Measurements from ENCODE around the gene HTR7. TPM values are rescaled to one million over a fixed set of nuclear protein-coding genes. Genes with fewer than 3 reads are reported as not detected.

Gene HTR7
- total RNA-seq, 1 experiment from 2014 or later = 0.62 TPM

- H4K20me1 ChIP-seq (ENCODE audit: low read length) = no peaks in the 10 kb centered on the region
- CTCF ChIA-PET = no interaction called here
Observed at GRCh38 chr10:90800232-90800796, 57.5 kb downstream of the HTR7 start.

GRCh38 chr10:90799172-90799571, 58.7 kb downstream of the HTR7 start:
- no peaks in the 10 kb centered on the region for H3K4me1 ChIP-seq (ENCODE audit: insufficient read depth, low read length)
- ChIA-PET POLR2A (ENCODE audit: unreplicated experiment) (no interaction called here), CTCF (no interaction called here)
- no peaks in the 10 kb centered on the region for H3K9me3 ChIP-seq (ENCODE audit: low read length)
- H3K27me3 ChIP-seq (ENCODE audit: low read length) = no peaks in the 10 kb centered on the region
- BruUV-seq (replicated peaks) = no TSS peak
- H3K9ac ChIP-seq (ENCODE audit: low read length) = no peak overlapping the region
- no peaks in the 10 kb centered on the region for H3K9me2 ChIP-seq (replicated peaks; ENCODE audit: low read length)
- no peaks in the 10 kb centered on the region for H3K79me2 ChIP-seq (ENCODE audit: low read length)
- H3K4me3 ChIP-seq (ENCODE audit: low read length) = no peak overlapping the region
- no peak overlapping the region for H2AFZ ChIP-seq (ENCODE audit: low read length)
- DNase-seq (no peak), ATAC-seq (no peak)
- H3K27ac ChIP-seq (ENCODE audit: low read length) = no peak overlapping the region
- H4K20me1 ChIP-seq (ENCODE audit: low read length) = no peaks in the 10 kb centered on the region
- H3K4me2 ChIP-seq (ENCODE audit: low read length) = no peak overlapping the region
- no peaks in the 10 kb centered on the region for H3F3A ChIP-seq (ENCODE audit: low read length, unreplicated experiment)
- no peak for TF ChIP-seq EZH2 (IDR thresholded peaks at IDR 0.05; ENCODE audit: low read length, unreplicated experiment)
- no peak for TF ChIP-seq EZH2phosphoT487 (IDR thresholded peaks at IDR 0.05; ENCODE audit: borderline replicate concordance, low read length)
- TF ChIP-seq CTCF (conservative IDR thresholded peaks at IDR 0.05; ENCODE audit: low read depth, low read length) = no peak
- no peaks in the 10 kb centered on the region for H3K36me3 ChIP-seq (ENCODE audit: low read depth, low read length)
- intact Hi-C loops (cut with micrococcal nuclease) = no loop called here

More at GRCh38 chr10:90800232-90800796, 57.5 kb downstream of the HTR7 start:
- DNase-seq (no peak), ATAC-seq (no peak)
- H3K9me3 ChIP-seq (ENCODE audit: low read length) = no peaks in the 10 kb centered on the region
- POLR2A ChIA-PET (ENCODE audit: unreplicated experiment) = no interaction called here
- H3K27ac ChIP-seq (ENCODE audit: low read length) = no peak overlapping the region
- no peaks in the 10 kb centered on the region for H3K4me1 ChIP-seq (ENCODE audit: insufficient read depth, low read length)
- H3K9ac ChIP-seq (ENCODE audit: low read length) = no peak overlapping the region
- TF ChIP-seq EZH2phosphoT487 (IDR thresholded peaks at IDR 0.05; ENCODE audit: borderline replicate concordance, low read length) (no peak), EZH2 (IDR thresholded peaks at IDR 0.05; ENCODE audit: low read length, unreplicated experiment) (no peak), CTCF (conservative IDR thresholded peaks at IDR 0.05; ENCODE audit: low read depth, low read length) (no peak)
- no peak overlapping the region for H3K4me3 ChIP-seq (ENCODE audit: low read length)
- H2AFZ ChIP-seq (ENCODE audit: low read length) = no peak overlapping the region
- no peaks in the 10 kb centered on the region for H3K9me2 ChIP-seq (replicated peaks; ENCODE audit: low read length)
- H3K79me2 ChIP-seq (ENCODE audit: low read length) = no peaks in the 10 kb centered on the region
- BruUV-seq (replicated peaks) = no TSS peak
- no peaks in the 10 kb centered on the region for H3K36me3 ChIP-seq (ENCODE audit: low read depth, low read length)
- no peaks in the 10 kb centered on the region for H3K27me3 ChIP-seq (ENCODE audit: low read length)
- intact Hi-C loops (cut with micrococcal nuclease) = no loop called here
- H3F3A ChIP-seq (ENCODE audit: low read length, unreplicated experiment) = no peaks in the 10 kb centered on the region
- H3K4me2 ChIP-seq (ENCODE audit: low read length) = no peak overlapping the region

- TF ChIP-seq EZH2phosphoT487 (IDR thresholded peaks at IDR 0.05; ENCODE audit: borderline replicate concordance, low read length) (no peak), CTCF (conservative IDR thresholded peaks at IDR 0.05; ENCODE audit: low read depth, low read length) (no peak), EZH2 (IDR thresholded peaks at IDR 0.05; ENCODE audit: low read length, unreplicated experiment) (no peak)
- Histone ChIP-seq H3F3A (ENCODE audit: low read length, unreplicated experiment) (no peaks in the 10 kb centered on the region), H3K9me3 (ENCODE audit: low read length) (no peaks in the 10 kb centered on the region), H2AFZ (ENCODE audit: low read length) (no peak overlapping the region), H3K4me3 (ENCODE audit: low read length) (no peak overlapping the region), H3K27ac (ENCODE audit: low read length) (no peak overlapping the region), H3K36me3 (ENCODE audit: low read depth, low read length) (no peaks in the 10 kb centered on the region), H4K20me1 (ENCODE audit: low read length) (no peaks in the 10 kb centered on the region), H3K79me2 (ENCODE audit: low read length) (no peaks in the 10 kb centered on the region), H3K4me1 (ENCODE audit: insufficient read depth, low read length) (no peaks in the 10 kb centered on the region), H3K9ac (ENCODE audit: low read length) (no peak overlapping the region), H3K27me3 (ENCODE audit: low read length) (no peaks in the 10 kb centered on the region), H3K4me2 (ENCODE audit: low read length) (no peak overlapping the region), H3K9me2 (replicated peaks; ENCODE audit: low read length) (no peaks in the 10 kb centered on the region)
- intact Hi-C loops (cut with micrococcal nuclease) = no loop called here
- no peak for DNase-seq
- ChIA-PET POLR2A (ENCODE audit: unreplicated experiment) (no interaction called here), CTCF (no interaction called here)
- ATAC-seq = no peak
- BruUV-seq (replicated peaks) = no TSS peak
Observed at GRCh38 chr10:90798482-90798881, 59.4 kb downstream of the HTR7 start.

Measured in PC-3 (cell line).